Measurements from ENCODE around the gene CTDSP2.
"Not testable (repeated sequence)": the region's sequence is repeated elsewhere in the genome, so short reads cannot be mapped to it uniquely, and the experiment has no call there.

Gene CTDSP2

DNA sequence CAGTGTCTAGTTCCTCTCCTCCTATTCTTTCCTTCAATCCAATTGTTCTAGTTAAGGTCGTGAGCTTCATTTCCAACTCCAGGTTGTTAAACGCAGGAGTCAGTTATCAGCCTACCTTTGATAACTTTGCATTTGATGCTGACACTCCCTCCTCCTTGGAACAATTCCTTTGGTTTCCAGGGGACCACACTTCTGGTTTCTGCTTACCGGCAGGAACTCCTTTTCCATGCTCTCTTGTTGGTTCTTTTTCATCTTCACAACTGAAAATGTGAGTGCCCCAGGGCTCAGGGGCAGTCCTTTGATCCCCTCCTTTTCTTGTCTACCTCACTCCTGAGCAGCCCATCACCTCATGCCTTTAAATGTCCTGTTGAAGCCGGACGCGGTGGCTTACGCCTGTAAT is 69.2 kb downstream of the CTDSP2 start:
- DNase-seq: no peak

GRCh38 chr12:57776247-57776587 is 70.3 kb downstream of the CTDSP2 start:
- DNase-seq: no peak

DNA sequence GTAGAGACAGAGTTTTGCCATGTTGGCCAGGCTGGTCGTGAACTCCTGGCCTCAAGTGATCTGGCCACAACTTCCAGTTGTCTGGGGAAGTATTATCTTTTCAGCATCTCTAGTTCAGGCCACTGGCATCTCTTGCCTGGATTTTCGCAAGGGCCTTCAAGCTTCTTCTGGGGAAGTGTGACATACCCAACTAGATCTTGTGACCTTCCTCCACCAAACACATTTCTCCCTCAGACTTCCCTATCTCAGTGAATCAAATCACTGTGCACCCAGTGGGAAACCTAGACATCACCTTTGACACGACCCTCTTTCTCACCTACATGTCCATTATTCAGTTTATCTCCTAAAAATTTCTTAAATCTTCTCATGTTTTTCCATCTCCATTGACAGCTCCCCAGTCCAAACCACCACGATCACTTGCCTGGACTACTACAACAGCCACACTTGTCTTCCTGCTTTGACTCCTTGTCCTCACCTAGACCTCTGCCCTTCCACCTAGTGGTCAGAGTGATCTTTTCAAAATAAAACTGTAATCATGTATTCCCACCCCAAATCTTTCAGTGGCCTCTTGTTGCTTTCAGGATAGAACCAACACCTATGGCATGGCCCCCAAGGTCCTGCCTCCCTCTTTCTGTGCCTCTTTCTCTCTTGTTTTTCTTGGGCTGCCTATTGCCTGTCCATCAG is 70.8 kb downstream of the CTDSP2 start:
- DNase-seq: no peak

- DNase-seq: no peak
Observed at GRCh38 chr12:57775044-57775443, 71.5 kb downstream of the CTDSP2 start.

- not testable (repeated sequence) for DNase-seq
Observed at GRCh38 chr12:57774634-57775033, 71.9 kb downstream of the CTDSP2 start.

DNA sequence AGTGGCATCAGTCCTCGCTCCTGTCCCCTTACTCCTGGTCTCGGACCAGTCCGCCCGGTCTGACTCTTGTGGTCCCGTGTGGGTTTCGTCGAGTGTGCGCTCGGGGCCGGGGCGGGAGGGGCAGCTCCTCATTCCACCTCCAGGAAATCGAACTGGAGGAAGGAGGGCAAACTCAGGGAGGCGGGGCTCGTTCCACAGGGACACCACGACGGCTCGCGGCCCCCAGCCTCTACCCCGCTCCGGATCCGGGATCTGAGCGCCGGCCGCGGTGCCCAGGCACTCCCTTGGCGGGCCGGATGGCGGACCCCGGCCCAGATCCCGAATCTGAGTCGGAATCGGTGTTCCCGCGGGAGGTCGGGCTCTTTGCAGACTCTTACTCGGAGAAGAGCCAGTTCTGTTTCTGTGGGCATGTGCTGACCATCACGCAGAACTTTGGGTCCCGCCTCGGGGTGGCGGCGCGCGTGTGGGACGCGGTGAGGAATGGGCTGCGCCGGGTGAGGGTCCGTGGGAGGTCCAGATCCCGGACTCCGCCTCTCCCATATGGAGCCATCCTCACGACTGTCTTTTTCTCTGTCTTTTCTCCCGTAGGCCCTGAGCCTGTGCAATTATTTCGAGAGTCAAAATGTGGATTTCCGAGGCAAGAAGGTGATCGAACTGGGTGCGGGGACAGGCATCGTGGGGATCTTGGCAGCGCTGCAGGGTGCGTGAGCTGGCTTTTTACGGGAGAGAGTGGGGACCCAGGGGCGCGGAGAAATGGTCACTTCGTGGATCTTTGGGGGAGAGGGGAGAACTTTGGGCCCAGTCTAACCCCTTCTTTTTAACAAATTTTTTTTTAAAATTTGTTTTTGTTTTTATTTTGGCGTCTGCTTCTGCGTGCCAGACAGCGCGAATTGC is 73.9 kb downstream of the CTDSP2 start, which contains the start of gene EEF1AKMT3:
Gene EEF1AKMT3 (plus strand): TSS at position 186 of the 894 bp plus-strand sequence. CDS start 111 bp downstream, at position 297.
- no peak for DNase-seq

DNA sequence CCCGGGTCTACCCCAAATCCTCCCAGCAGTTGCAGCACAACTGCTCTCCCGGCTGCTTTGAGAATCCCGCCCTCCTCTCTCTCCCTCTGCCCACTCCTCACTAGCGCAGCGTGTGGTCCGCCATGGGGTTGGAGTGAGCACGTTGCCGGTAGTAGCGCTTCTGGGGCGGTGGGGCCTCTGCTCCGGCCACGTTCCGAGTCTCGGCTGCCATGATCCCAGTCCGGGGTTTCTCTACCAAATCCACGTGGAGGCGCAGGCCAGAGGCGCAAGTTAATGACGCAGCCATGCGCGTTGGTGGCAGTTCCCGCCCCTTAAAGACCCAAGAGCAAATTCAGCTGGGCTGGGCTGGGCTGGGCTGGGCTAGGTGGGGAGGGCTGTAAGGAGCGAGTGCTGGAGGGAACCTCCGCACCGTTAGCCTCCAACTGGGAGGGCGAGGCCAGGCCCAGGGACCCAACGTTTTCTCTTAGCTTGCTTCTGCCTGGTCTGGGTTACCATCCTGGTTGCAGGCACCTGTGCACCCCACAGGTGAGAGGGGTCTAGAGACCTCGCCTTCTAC is 74.6 kb downstream of the CTDSP2 start, which contains the start of gene METTL1:
Gene METTL1 (minus strand): TSS at position 233 of the 556 bp plus-strand sequence. CDS start 22 bp downstream, at position 211.
- peak; percentile 60 for DNase-seq

DNA sequence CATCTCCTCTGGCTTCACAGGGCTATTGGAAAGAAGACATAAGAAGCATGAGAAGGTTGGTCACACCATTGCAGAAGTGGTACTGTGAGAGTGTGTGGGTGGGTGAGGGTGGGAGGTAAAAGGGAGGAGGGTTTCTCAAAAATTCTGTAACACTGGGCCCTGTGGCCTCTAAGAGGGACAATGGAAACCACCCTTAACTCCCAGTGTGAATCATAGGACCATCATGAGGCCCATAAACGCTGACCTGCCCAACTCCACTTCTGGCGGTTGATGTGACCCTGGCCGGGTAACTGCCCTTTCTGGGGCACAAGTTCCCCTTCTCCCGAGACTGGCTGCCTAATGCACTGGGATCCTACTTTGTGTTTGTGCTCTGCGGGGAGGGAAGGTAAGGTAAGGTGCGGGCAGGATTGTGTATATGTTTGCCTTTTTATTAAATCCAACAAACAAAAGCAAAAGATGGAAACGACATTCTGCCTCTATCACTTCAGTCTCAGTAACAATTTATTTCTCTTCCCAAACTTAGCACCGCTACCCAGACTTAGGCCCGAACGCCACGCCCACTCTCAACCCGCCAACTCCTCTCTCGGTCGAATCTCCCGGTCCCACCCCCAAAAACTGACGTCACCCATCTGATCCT is 75.2 kb downstream of the CTDSP2 start:
- peak; percentile 42 for DNase-seq

- no peak for DNase-seq
Observed at GRCh38 chr12:57770734-57771133, 75.8 kb downstream of the CTDSP2 start.

Data from NCI-H524 treated with DMSO at 0.1 percent for 48 hours (cell line).